Thoracic aorta (tissue), 2 donors: Measurements from ENCODE around the gene PFDN2. TPM values are rescaled to one million over a fixed set of nuclear protein-coding genes. Genes with fewer than 3 reads are reported as not detected.

Experiments used
- ATAC-seq: fragments of 150-250 bp; one replicate; pipeline ENCODE4 v1.8.0; 2017; ENCODE audit warnings: low read depth; ENCODE audit not compliant: insufficient number of reproducible peaks, low FRiP score
- DNase-seq: peaks from one replicate; pipeline ENCODE4 v3.0.0-alpha.2; 2020; ENCODE audit warnings: low spot score
- H3K27ac ChIP-seq, 2 donors: fragments of 200-600 bp; sonication (generic); 1 replicate in 1 of 2; 2 replicates in 1 of 2; pipeline ENCODE4 v1.5.1; 2016; ENCODE audit warnings: mild to moderate bottlenecking in 2 of 2, moderate library complexity in 2 of 2
- H3K27me3 ChIP-seq: fragments of 200-600 bp; sonication (generic); replicated peaks from 2 replicates; pipeline ENCODE4 v1.6.0; 2016; ENCODE audit warnings: mild to moderate bottlenecking; ENCODE audit not compliant: insufficient read depth
- H3K36me3 ChIP-seq: fragments of 200-600 bp; sonication (generic); one replicate; pipeline ENCODE4 v1.5.1; 2016
- H3K4me1 ChIP-seq, 2 donors: fragments of 200-600 bp; sonication (generic); 1 replicate in 1 of 2; 2 replicates in 1 of 2; pipeline versions ENCODE4 v1.5.1 to v1.6.0; 2016; ENCODE audit warnings: low read depth in 2 of 2, mild to moderate bottlenecking in 1 of 2; ENCODE audit not compliant: control insufficient read depth in 1 of 2
- H3K4me3 ChIP-seq: fragments of 200-600 bp; sonication (generic); 2 replicates; pipeline ENCODE4 v1.5.1; 2016; ENCODE audit warnings: mild to moderate bottlenecking
- H3K9me3 ChIP-seq: fragments of 200-600 bp; sonication (generic); 2 replicates; pipeline ENCODE4 v1.5.1; 2016
- CTCF ChIP-seq: fragments of 200-600 bp; sonication (generic); IDR thresholded peaks from one replicate; pipeline ENCODE4 v1.5.1; 2019; ENCODE audit warnings: antibody characterized with exemption
- total RNA-seq, 2 donors: library from RNA; depleted of rRNA; stranded (reverse); fragments of >200 nt; gene quantifications; one replicate each; pipeline versions ENCODE4 v1.1.0 to v1.2.3, GENCODE V29; 2016

The PFDN2 gene
- total RNA-seq, 2 donors from 2014 or later: 22.7 to 92.7 TPM

DNA sequence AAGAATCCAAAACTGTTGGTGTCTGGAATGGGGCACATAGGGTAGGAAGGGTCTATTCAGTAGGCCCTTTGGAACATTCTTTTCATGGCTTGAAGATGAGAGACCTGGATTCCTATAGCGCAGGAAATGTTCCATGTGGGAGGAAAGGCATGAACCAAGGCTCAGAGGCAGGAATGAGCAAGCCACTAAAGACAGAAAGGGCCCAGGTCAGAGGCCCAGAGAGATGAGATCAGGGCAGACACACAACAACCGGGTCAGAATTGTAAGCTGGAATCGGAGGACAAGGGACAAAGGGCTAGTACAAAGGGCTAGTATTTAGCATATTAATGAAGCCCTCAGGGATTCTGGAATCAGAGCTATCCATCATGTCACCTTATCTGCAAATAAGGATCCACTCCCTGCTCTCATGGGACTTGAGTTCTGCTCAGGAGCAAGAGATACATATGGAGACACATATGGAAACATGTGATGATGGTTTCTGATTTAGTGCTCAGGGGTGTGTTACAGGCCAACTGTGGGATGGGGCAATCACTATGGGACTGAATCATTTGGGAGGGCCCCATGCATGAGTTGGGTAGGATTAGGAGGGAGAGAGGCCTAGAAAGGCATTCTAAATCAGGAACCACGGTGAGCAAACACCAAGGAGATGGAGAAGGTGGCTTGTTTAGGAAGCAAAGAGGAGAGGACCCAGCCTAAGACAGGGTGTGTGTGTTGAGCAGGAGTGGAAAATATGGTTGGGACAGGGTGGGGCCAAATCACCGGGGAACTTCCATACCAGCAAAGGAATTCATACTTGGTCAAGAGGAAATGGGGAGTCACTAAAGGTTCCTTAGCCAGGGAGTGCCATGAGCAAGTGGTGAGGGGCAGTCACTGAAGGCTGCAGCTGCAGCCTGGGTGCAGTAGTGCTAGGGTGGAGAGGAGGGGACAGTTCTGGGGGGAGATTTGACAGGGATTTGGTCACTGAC is 37.1 kb downstream of the PFDN2 start:
- H3K4me1 ChIP-seq: no peaks in the 10 kb centered on the region
- no peak for ATAC-seq

GRCh38 chr1:161079436-161080110 is 38.3 kb downstream of the PFDN2 start:
- H3K27me3 ChIP-seq: no peaks in the 10 kb centered on the region
- H3K4me1 ChIP-seq: no peaks in the 10 kb centered on the region
- ATAC-seq: no peak
- no peak overlapping the region for H3K27ac ChIP-seq
- no peaks in the 10 kb centered on the region for H3K36me3 ChIP-seq
- no peak for TF ChIP-seq CTCF
- H3K4me3 ChIP-seq: no peak overlapping the region
- no peaks in the 10 kb centered on the region for H3K9me3 ChIP-seq
- no peak for DNase-seq

More for the DNA sequence above, 37.1 kb downstream of the PFDN2 start:
- Histone ChIP-seq H3K27ac (no peak overlapping the region), H3K36me3 (no peaks in the 10 kb centered on the region), H3K4me3 (no peak overlapping the region), H3K27me3 (no peaks in the 10 kb centered on the region), H3K9me3 (no peaks in the 10 kb centered on the region)
- no peak for TF ChIP-seq CTCF
- DNase-seq: no peak

GRCh38 chr1:161077426-161077825 is 40.4 kb downstream of the PFDN2 start:
- Histone ChIP-seq H3K9me3 (no peaks in the 10 kb centered on the region), H3K27me3 (no peaks in the 10 kb centered on the region), H3K4me1 (no peaks in the 10 kb centered on the region), H3K36me3 (no peaks in the 10 kb centered on the region), H3K27ac (no peak overlapping the region), H3K4me3 (no peak overlapping the region)
- DNase-seq (no peak), ATAC-seq (no peak)
- no peak for TF ChIP-seq CTCF

GRCh38 chr1:161076410-161076809 is 41.4 kb downstream of the PFDN2 start:
- ATAC-seq (no peak), DNase-seq (no peak)
- Histone ChIP-seq H3K9me3 (no peaks in the 10 kb centered on the region), H3K4me1 (no peaks in the 10 kb centered on the region), H3K27ac (no peak overlapping the region), H3K36me3 (no peaks in the 10 kb centered on the region), H3K27me3 (no peaks in the 10 kb centered on the region), H3K4me3 (no peak overlapping the region)
- TF ChIP-seq CTCF: no peak

GRCh38 chr1:161074676-161075368 is 43.0 kb downstream of the PFDN2 start:
- DNase-seq (no peak), ATAC-seq (no peak)
- Histone ChIP-seq H3K27me3 (no peaks in the 10 kb centered on the region), H3K27ac (no peak overlapping the region), H3K4me3 (no peak overlapping the region), H3K4me1 (no peaks in the 10 kb centered on the region), H3K36me3 (no peaks in the 10 kb centered on the region), H3K9me3 (no peaks in the 10 kb centered on the region)
- TF ChIP-seq CTCF: no peak
